Progenitor cell of endocrine pancreas (in vitro differentiated cells): ENCODE measurements around the gene METTL16. TPM values are rescaled to one million over a fixed set of nuclear protein-coding genes. Genes with fewer than 3 reads are reported as not detected.
A peak's percentile ranks its signal among the peaks of the same experiment; 100 is the strongest.
"Not testable (repeated sequence)": the region's sequence is repeated elsewhere in the genome, so short reads cannot be mapped to it uniquely, and the experiment has no call there.

Source experiments
- DNase-seq: peaks from one replicate; pipeline ENCODE4 v3.0.0; 2021; ENCODE audit warnings: low spot score; ENCODE audit not compliant: unreplicated experiment
- H3K27ac Mint-ChIP-seq: 2 replicates; pipeline ENCODE4 v1.8.0; 2021; ENCODE audit warnings: mild to moderate bottlenecking, moderate library complexity, mixed read lengths
- H3K27me3 Mint-ChIP-seq: 2 replicates; pipeline ENCODE4 v1.8.0; 2021; ENCODE audit warnings: mixed read lengths
- H3K36me3 Mint-ChIP-seq: 2 replicates; pipeline ENCODE4 v1.8.0; 2022; ENCODE audit warnings: mixed read lengths; ENCODE audit not compliant: insufficient read depth
- H3K4me1 Mint-ChIP-seq: 2 replicates; pipeline ENCODE4 v1.8.0; 2021; ENCODE audit warnings: low read depth, mixed read lengths
- H3K4me3 Mint-ChIP-seq: 2 replicates; pipeline ENCODE4 v1.8.0; 2021; ENCODE audit warnings: low read depth, mild to moderate bottlenecking, moderate library complexity, mixed read lengths
- H3K9me3 Mint-ChIP-seq: 2 replicates; pipeline ENCODE4 v1.8.0; 2021; ENCODE audit warnings: low read depth, mixed read lengths
- total RNA-seq: library from RNA; stranded (reverse); gene quantifications from 2 replicates; pipeline ENCODE4 v1.2.1, GENCODE V29; 2021
- TF ChIP-seq, protein P1 (sequence below): fragments of 200-600 bp; sonication (generic); IDR thresholded peaks from one replicate; pipeline ENCODE4 v1.5.0; 2021; ENCODE audit warnings: antibody characterized with exemption, mild to moderate bottlenecking; ENCODE audit not compliant: unreplicated experiment

Gene METTL16
- total RNA-seq, 1 donor from 2014 or later = 43.8 TPM

DNA sequence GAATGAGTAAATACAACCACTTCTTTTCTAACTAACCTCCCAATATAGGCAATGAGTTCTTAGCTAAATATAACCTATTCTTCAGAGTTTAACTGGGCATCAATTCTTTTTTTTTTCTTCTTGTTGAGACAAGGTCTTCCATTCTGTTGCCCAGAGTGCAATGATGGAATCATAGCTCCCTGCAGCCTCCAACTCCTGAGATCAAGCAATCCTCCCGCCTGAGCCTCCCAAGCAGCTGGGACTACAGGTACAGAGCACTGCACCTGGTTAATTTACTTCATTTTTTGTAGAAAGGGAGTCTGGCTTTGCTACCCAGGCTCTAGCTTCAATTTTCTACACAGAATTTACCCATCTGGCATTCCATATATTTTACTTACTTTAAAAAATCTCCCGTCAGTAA, 1.1 kb downstream of the METTL16 start:
- no peak for DNase-seq
- Mint-ChIP-seq H3K27ac (no peak overlapping the region), H3K9me3 (peaks cover 6% of the 10 kb centered on the region), H3K4me1 (peaks cover 15% of the 10 kb centered on the region), H3K4me3 (no peak overlapping the region), H3K36me3 (peaks cover 17% of the 10 kb centered on the region), H3K27me3 (no peaks in the 10 kb centered on the region)
- TF ChIP-seq, protein P1, sequence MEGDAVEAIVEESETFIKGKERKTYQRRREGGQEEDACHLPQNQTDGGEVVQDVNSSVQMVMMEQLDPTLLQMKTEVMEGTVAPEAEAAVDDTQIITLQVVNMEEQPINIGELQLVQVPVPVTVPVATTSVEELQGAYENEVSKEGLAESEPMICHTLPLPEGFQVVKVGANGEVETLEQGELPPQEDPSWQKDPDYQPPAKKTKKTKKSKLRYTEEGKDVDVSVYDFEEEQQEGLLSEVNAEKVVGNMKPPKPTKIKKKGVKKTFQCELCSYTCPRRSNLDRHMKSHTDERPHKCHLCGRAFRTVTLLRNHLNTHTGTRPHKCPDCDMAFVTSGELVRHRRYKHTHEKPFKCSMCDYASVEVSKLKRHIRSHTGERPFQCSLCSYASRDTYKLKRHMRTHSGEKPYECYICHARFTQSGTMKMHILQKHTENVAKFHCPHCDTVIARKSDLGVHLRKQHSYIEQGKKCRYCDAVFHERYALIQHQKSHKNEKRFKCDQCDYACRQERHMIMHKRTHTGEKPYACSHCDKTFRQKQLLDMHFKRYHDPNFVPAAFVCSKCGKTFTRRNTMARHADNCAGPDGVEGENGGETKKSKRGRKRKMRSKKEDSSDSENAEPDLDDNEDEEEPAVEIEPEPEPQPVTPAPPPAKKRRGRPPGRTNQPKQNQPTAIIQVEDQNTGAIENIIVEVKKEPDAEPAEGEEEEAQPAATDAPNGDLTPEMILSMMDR = no peak

- Mint-ChIP-seq H3K4me3 (no peak overlapping the region), H3K4me1 (peaks cover 15% of the 10 kb centered on the region), H3K9me3 (peaks cover 11% of the 10 kb centered on the region), H3K36me3 (peaks cover 27% of the 10 kb centered on the region), H3K27me3 (no peaks in the 10 kb centered on the region), H3K27ac (peak overlapping the region; percentile 6)
- no peak for DNase-seq
- TF ChIP-seq, protein P1 = no peak
Measured at GRCh38 chr17:2508035-2508434, 3.7 kb downstream of the METTL16 start.

GRCh38 chr17:2507015-2507414, 4.7 kb downstream of the METTL16 start:
- H3K27ac Mint-ChIP-seq, DNase-seq, H3K27me3 Mint-ChIP-seq, H3K4me3 Mint-ChIP-seq: not testable (repeated sequence)
- Mint-ChIP-seq H3K36me3 (peaks cover 29% of the 10 kb centered on the region), H3K4me1 (peaks cover 15% of the 10 kb centered on the region), H3K9me3 (peaks cover 11% of the 10 kb centered on the region)

DNA sequence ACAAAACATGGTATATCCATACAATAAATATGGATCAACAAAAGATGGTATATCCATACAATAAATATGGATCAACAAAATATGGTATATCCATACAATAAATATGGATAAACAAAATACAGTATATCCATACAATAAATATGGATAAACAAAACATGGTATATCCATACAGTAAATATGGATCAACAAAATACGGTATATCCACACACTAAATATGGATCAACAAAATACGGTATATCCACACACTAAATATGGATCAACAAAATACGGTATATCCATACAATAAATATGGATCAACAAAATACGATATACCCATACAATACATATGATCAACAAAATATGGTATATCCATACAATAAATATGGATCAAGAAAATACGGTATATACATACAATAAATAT, 8.1 kb downstream of the METTL16 start:
- peaks cover 34% of the 10 kb centered on the region for H3K36me3 Mint-ChIP-seq
- TF ChIP-seq, protein P1 = no peak
- H3K27me3 Mint-ChIP-seq = no peaks in the 10 kb centered on the region
- no peak for DNase-seq
- H3K9me3 Mint-ChIP-seq = peaks cover 11% of the 10 kb centered on the region
- no peak overlapping the region for H3K4me3 Mint-ChIP-seq
- no peak overlapping the region for H3K27ac Mint-ChIP-seq
- H3K4me1 Mint-ChIP-seq = peaks cover 7% of the 10 kb centered on the region

GRCh38 chr17:2502871-2503580, 8.7 kb downstream of the METTL16 start:
- DNase-seq = no peak
- peaks cover 28% of the 10 kb centered on the region for H3K36me3 Mint-ChIP-seq
- no peak overlapping the region for H3K27ac Mint-ChIP-seq
- H3K4me1 Mint-ChIP-seq = peaks cover under 1% of the 10 kb centered on the region
- no peaks in the 10 kb centered on the region for H3K27me3 Mint-ChIP-seq
- TF ChIP-seq, protein P1 = no peak
- peaks cover 8% of the 10 kb centered on the region for H3K9me3 Mint-ChIP-seq
- H3K4me3 Mint-ChIP-seq = no peak overlapping the region

DNA sequence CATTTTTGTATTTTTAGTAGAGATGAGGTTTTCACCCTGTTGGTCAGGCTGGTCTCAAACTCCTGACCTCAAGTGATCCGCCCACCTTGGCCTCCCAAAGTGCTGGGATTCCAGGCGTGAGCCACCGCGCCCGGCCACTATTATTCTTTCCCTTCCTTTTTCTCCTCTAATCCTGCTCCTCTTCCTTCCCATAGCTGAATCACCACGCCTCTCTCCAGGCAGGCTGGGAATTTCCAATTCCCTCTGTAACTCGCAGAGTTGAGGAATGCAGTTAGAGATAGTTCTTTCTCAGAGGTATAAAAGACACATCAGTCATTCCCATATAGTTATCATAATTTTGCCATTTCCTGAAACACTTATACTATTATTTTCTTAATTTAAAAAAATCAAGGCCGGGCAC, 11.2 kb downstream of the METTL16 start:
- Mint-ChIP-seq H3K4me1 (no peaks in the 10 kb centered on the region), H3K27me3 (no peaks in the 10 kb centered on the region), H3K4me3 (no peak overlapping the region), H3K27ac (no peak overlapping the region), H3K36me3 (peaks cover 19% of the 10 kb centered on the region), H3K9me3 (peaks cover 4% of the 10 kb centered on the region)
- DNase-seq = no peak
- TF ChIP-seq, protein P1 = no peak

GRCh38 chr17:2489286-2489685, 22.4 kb downstream of the METTL16 start:
- H3K27ac Mint-ChIP-seq, H3K36me3 Mint-ChIP-seq, H3K4me3 Mint-ChIP-seq: not testable (repeated sequence)

More at GRCh38 chr17:2489286-2489685, 22.4 kb downstream of the METTL16 start:
- H3K4me1 Mint-ChIP-seq = peaks cover 14% of the 10 kb centered on the region
- H3K9me3 Mint-ChIP-seq, H3K27me3 Mint-ChIP-seq, DNase-seq: not testable (repeated sequence)
